ENCODE results near the gene S100A11. TPM values are rescaled to one million over a fixed set of nuclear protein-coding genes. Genes with fewer than 3 reads are reported as not detected.

S100A11 gene
- total and polyA plus RNA-seq, 2 donors (not counting 1 experiment from before 2014, with no cell fraction given), result 26.2 to 31.4 TPM

DNA sequence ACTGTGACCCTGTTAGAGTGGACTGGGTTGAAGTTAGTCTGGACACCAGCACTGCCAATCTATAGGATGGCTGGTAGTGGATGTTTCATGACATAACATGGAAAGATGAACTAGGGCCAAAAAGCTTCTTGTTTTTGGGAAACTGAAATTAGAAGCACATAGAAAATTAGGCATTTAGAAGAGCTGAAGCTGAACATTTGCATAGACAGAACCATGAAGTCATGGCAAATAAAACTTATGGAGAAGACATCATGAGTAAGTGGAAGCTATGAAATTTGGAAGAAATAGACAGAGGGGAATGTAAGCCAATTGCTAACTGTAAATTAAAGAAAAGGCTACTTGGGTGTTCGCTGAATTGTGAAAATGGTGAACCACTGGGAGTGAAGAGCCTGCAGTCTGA is 2.7 kb upstream of the S100A11 start:
- no CpG with 5 or more reads among the region's 1 CpG for WGBS (ENCODE audit: insufficient coverage)
- CTCF ChIA-PET, result interaction anchor here (2.8 to 3.8 kb wide), 2 partner anchors 9 to 13 kb away, joined by 10 to 25 read pairs; no protein-coding TSS in a partner anchor
- H3K27ac ChIP-seq (ENCODE audit: low read length in 2 of 2), result no peak overlapping the region
- no peak overlapping the region for H3K4me2 ChIP-seq (replicated peaks; ENCODE audit: low read depth, low read length, poor library complexity, severe bottlenecking)
- intact Hi-C loops (cut with micrococcal nuclease), result no loop called here
- H3K27me3 ChIP-seq (replicated peaks in 1 of 4; ENCODE audit: control extremely low read depth in 1 of 4, control insufficient read depth in 3 of 4, insufficient read depth in 4 of 4, low read length in 3 of 4), result peaks cover 0 to 6% (median 2%) of the 10 kb centered on the region in 4 experiments
- H3K9ac ChIP-seq (ENCODE audit: low read length), result no peak overlapping the region
- H2AFZ ChIP-seq (ENCODE audit: insufficient read depth, low read depth, low read length, poor library complexity, severe bottlenecking), result no peak overlapping the region
- Mint-ChIP-seq H3K4me1 (peaks cover 35% of the 10 kb centered on the region), H3K27me3 (no peaks in the 10 kb centered on the region), H3K9me3 (ENCODE audit: insufficient read depth) (no peaks in the 10 kb centered on the region), H3K27ac (no peak overlapping the region), H3K4me3 (no peak overlapping the region)
- H3K4me1 ChIP-seq (ENCODE audit: control insufficient read depth in 2 of 2, insufficient read depth in 2 of 2, low read length in 2 of 2), result peaks cover 27 to 35% of the 10 kb centered on the region in 2 donors
- no peaks in the 10 kb centered on the region for H3K79me2 ChIP-seq (ENCODE audit: control insufficient read depth, insufficient read depth, low read length)
- DNase-seq (no peak), ATAC-seq (ENCODE audit: low read depth) (no peak)
- POLR2A ChIA-PET, result interaction anchor here (0.5 to 0.7 kb wide), 2 partner anchors 11 to 72 kb away, joined by 3 read pairs; no protein-coding TSS in a partner anchor
- no peaks in the 10 kb centered on the region for H3K36me3 ChIP-seq (replicated peaks in 1 of 2; ENCODE audit: control extremely low read depth in 1 of 2, control insufficient read depth in 1 of 2, extremely low read depth in 1 of 2, insufficient read depth in 2 of 2, low read length in 1 of 2)
- H4K20me1 ChIP-seq (ENCODE audit: control insufficient read depth, insufficient read depth, low read length, poor library complexity, severe bottlenecking), result no peaks in the 10 kb centered on the region
- no peak overlapping the region for H3K4me3 ChIP-seq (ENCODE audit: control extremely low read depth in 1 of 5, extremely low read depth in 1 of 5, insufficient read depth in 1 of 5, low read depth in 2 of 5, low read length in 4 of 5)
- H3K9me3 ChIP-seq (ENCODE audit: control extremely low read depth in 1 of 3, control insufficient read depth in 2 of 3, insufficient read depth in 1 of 3, low read length in 2 of 3), result no peaks in the 10 kb centered on the region
- TF ChIP-seq, protein P1, sequence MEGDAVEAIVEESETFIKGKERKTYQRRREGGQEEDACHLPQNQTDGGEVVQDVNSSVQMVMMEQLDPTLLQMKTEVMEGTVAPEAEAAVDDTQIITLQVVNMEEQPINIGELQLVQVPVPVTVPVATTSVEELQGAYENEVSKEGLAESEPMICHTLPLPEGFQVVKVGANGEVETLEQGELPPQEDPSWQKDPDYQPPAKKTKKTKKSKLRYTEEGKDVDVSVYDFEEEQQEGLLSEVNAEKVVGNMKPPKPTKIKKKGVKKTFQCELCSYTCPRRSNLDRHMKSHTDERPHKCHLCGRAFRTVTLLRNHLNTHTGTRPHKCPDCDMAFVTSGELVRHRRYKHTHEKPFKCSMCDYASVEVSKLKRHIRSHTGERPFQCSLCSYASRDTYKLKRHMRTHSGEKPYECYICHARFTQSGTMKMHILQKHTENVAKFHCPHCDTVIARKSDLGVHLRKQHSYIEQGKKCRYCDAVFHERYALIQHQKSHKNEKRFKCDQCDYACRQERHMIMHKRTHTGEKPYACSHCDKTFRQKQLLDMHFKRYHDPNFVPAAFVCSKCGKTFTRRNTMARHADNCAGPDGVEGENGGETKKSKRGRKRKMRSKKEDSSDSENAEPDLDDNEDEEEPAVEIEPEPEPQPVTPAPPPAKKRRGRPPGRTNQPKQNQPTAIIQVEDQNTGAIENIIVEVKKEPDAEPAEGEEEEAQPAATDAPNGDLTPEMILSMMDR (IDR thresholded peaks at IDR 0.05), result no peak
- no peak for TF ChIP-seq EZH2 (IDR thresholded peaks at IDR 0.05; ENCODE audit: borderline replicate concordance, insufficient read depth, low read depth, low read length, poor library complexity, severe bottlenecking)

DNA sequence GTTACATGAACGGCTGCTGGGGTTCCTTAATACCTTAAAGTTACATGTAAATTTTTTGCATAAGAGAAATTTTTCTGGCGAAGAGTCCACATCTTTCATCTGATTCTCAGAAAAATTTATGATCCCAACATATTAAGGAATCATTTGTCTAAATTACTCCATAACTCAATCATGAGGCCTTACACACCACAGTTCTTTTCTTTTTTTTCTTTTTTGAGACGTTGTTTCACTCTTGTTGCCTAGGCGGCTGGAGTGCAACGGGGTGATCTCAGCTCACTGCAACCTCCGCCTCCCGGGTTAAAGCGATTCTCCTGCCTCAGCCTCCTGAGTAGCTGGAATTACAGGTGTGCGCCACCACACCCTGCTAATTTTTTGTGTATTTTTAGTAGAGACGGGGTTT is 2.1 kb upstream of the S100A11 start:
- TF ChIP-seq, protein P1 (IDR thresholded peaks at IDR 0.05), result no peak
- TF ChIP-seq EZH2 (IDR thresholded peaks at IDR 0.05; ENCODE audit: borderline replicate concordance, insufficient read depth, low read depth, low read length, poor library complexity, severe bottlenecking), result no peak
- WGBS (ENCODE audit: insufficient coverage), result 96% methylated on average over 9 of the region's 10 CpGs
- H3K79me2 ChIP-seq (ENCODE audit: control insufficient read depth, insufficient read depth, low read length), result no peaks in the 10 kb centered on the region
- CTCF ChIA-PET, result interaction anchor here (2.8 to 3.8 kb wide), 2 partner anchors 9 to 14 kb away, joined by 10 to 25 read pairs; no protein-coding TSS in a partner anchor
- ATAC-seq (ENCODE audit: low read depth), result no peak
- no peak overlapping the region for H3K4me3 ChIP-seq (ENCODE audit: control extremely low read depth in 1 of 5, extremely low read depth in 1 of 5, insufficient read depth in 1 of 5, low read depth in 2 of 5, low read length in 4 of 5)
- no peak overlapping the region for H3K4me3 Mint-ChIP-seq
- peaks cover 0 to 6% (median 2%) of the 10 kb centered on the region in 4 experiments for H3K27me3 ChIP-seq (replicated peaks in 1 of 4; ENCODE audit: control extremely low read depth in 1 of 4, control insufficient read depth in 3 of 4, insufficient read depth in 4 of 4, low read length in 3 of 4)
- H2AFZ ChIP-seq (ENCODE audit: insufficient read depth, low read depth, low read length, poor library complexity, severe bottlenecking), result no peak overlapping the region
- H3K9ac ChIP-seq (ENCODE audit: low read length), result no peak overlapping the region
- no peak for DNase-seq
- H3K27ac Mint-ChIP-seq, result no peak overlapping the region
- POLR2A ChIA-PET, result no interaction called here
- intact Hi-C loops (cut with micrococcal nuclease), result no loop called here
- H3K4me2 ChIP-seq (replicated peaks; ENCODE audit: low read depth, low read length, poor library complexity, severe bottlenecking), result no peak overlapping the region
- H3K9me3 Mint-ChIP-seq (ENCODE audit: insufficient read depth), result no peaks in the 10 kb centered on the region
- no peak overlapping the region for H3K27ac ChIP-seq (ENCODE audit: low read length in 2 of 2)
- no peaks in the 10 kb centered on the region for H3K27me3 Mint-ChIP-seq
- no peaks in the 10 kb centered on the region for H4K20me1 ChIP-seq (ENCODE audit: control insufficient read depth, insufficient read depth, low read length, poor library complexity, severe bottlenecking)
- peaks cover 30 to 38% of the 10 kb centered on the region in 2 donors for H3K4me1 ChIP-seq (ENCODE audit: control insufficient read depth in 2 of 2, insufficient read depth in 2 of 2, low read length in 2 of 2)
- peaks cover 0 to 2% of the 10 kb centered on the region in 2 experiments for H3K36me3 ChIP-seq (replicated peaks in 1 of 2; ENCODE audit: control extremely low read depth in 1 of 2, control insufficient read depth in 1 of 2, extremely low read depth in 1 of 2, insufficient read depth in 2 of 2, low read length in 1 of 2)
- H3K9me3 ChIP-seq (ENCODE audit: control extremely low read depth in 1 of 3, control insufficient read depth in 2 of 3, insufficient read depth in 1 of 3, low read length in 2 of 3), result no peaks in the 10 kb centered on the region
- H3K4me1 Mint-ChIP-seq, result peaks cover 38% of the 10 kb centered on the region
